Duodenal mucosa (tissue), 2 donors: ENCODE data around the gene BAG5.
A peak's percentile ranks its signal among the peaks of the same experiment; 100 is the strongest.

Experiments
- H3K27ac ChIP-seq: one replicate; pipeline ENCODE4 v1.7.0; 2013; ENCODE audit warnings: low read depth, low read length
- H3K27me3 ChIP-seq, 2 donors: one replicate each; pipeline ENCODE4 v1.7.0; 2013; ENCODE audit warnings: low read length in 2 of 2, control low read depth in 1 of 2; ENCODE audit not compliant: insufficient read depth in 2 of 2, control insufficient read depth in 1 of 2
- H3K36me3 ChIP-seq, 2 donors: one replicate each; pipeline ENCODE4 v1.7.0; 2013; ENCODE audit warnings: low read length in 2 of 2, control low read depth in 1 of 2; ENCODE audit not compliant: insufficient read depth in 2 of 2, control insufficient read depth in 1 of 2
- H3K4me1 ChIP-seq, 2 donors: one replicate each; pipeline ENCODE4 v1.7.0; 2013; ENCODE audit warnings: low read length in 2 of 2, control low read depth in 1 of 2; ENCODE audit not compliant: insufficient read depth in 2 of 2, control insufficient read depth in 1 of 2
- H3K4me3 ChIP-seq, 2 donors: one replicate each; pipeline ENCODE4 v1.7.0; 2013; ENCODE audit warnings: low read length in 2 of 2, low read depth in 1 of 2
- H3K9ac ChIP-seq, 2 donors: one replicate each; pipeline ENCODE4 v1.7.0; 2013; ENCODE audit warnings: low read length in 2 of 2, low read depth in 1 of 2
- H3K9me3 ChIP-seq, 2 donors: one replicate each; pipeline ENCODE4 v1.7.0; 2013; ENCODE audit warnings: low read length in 2 of 2, control low read depth in 1 of 2; ENCODE audit not compliant: control insufficient read depth in 1 of 2

Gene BAG5

DNA sequence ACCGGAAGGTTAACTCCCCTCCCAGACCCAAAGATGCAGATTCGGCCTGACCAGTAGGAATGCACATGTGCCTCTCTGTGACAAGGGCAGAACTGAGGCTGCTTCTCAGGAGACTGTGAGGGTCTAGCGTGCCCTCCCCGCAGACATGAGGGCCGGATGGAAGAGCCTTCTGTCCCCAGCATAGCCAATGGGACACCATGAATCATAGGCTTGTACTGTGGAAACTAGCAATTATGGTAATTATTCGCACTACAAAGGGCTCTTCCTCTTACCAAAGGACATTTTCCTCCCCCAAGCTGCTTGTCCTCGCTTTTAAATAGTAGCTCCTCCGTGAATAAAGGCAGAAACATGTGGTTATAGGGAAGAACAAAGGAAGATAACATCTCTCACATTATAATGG, 6.5 kb upstream of the BAG5 start:
- H3K27ac ChIP-seq = no peak overlapping the region
- peaks cover 0 to 12% of the 10 kb centered on the region in 2 donors for H3K36me3 ChIP-seq
- no peak overlapping the region for H3K4me3 ChIP-seq
- peaks cover 4% of the 10 kb centered on the region in 2 donors for H3K4me1 ChIP-seq
- H3K9ac ChIP-seq = no peak overlapping the region
- H3K9me3 ChIP-seq = no peaks in the 10 kb centered on the region
- no peaks in the 10 kb centered on the region for H3K27me3 ChIP-seq

DNA sequence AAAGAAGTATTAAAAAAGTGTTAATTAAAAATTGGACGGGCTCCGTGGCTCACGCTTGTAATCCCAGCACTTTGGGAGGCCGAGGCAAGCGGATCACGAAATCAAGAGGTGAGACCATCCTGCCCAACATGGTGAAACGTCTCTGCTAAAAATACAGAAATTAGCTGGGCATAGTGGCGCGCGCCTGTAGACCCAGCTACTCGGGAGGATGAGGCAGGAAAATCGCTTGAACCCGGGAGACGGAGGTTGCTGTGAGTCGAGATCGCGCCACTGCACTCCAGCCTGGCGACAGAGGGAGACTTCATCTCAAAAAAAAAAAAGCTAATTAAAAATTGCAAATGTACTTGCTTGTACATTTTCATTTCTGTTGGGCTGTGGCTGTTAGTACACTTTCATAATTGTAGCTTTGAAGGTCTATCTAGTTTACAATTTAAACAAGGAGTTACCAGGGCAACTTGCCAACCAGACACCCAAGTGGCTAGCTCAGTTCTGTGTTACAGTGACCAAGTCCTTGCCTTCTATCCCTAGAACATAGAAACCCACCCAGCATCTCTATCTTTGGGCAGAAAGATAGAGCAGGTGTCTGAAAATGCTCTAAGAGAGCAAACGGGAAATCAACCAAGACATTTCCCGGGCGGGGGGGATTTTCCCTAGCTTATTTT, 1.5 kb upstream of the BAG5 start:
- H3K9ac ChIP-seq = peak overlapping the region; percentile 60 to 63
- no peaks in the 10 kb centered on the region for H3K9me3 ChIP-seq
- peak overlapping the region; percentile 75 to 76 for H3K4me3 ChIP-seq
- H3K4me1 ChIP-seq = peaks cover 33 to 38% of the 10 kb centered on the region in 2 donors
- H3K27me3 ChIP-seq = no peaks in the 10 kb centered on the region
- H3K36me3 ChIP-seq = peaks cover 6 to 19% of the 10 kb centered on the region in 2 donors
- no peak overlapping the region for H3K27ac ChIP-seq

DNA sequence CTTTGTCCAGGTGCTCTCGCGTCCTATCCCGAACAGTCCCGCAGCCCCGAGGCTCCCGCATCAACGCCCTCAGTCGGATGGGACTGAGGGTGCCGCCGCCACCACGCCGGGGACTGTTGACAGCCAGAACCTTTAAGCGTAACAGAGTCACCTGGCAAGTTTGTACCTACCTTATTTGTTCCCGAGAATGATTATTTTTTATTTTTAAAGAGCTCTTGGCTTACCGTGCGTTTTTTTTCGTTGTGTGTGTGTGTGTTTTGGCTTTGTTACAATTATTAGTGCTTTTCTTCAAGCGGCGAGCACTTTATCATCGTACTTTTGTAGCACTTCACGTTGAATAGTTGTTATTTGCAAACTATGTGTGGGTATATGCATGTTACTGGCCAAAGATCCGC, 766 bp upstream of the BAG5 start:
- Histone ChIP-seq H3K27me3 (no peaks in the 10 kb centered on the region), H3K4me3 (peak overlapping the region; percentile 75 to 76), H3K9me3 (no peaks in the 10 kb centered on the region), H3K36me3 (peaks cover 6 to 26% of the 10 kb centered on the region in 2 donors), H3K27ac (peak overlapping the region; percentile 98), H3K4me1 (peaks cover 33 to 38% of the 10 kb centered on the region in 2 donors), H3K9ac (peak overlapping the region; percentile 60 to 63)

DNA sequence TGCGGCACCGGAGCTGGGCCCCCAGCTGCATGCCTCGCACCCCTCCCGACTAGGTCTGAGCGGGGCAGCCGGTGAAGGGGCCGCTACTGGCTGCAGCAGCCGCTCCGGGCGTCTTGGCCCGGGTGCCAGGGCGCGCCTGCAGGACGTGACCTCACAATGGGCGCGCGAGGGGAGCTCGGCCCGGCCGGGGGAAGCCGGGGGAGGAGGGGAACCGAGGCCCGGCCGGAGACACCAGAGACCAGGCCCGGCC, 353 bp downstream of the BAG5 start:
- H3K9ac ChIP-seq = peak overlapping the region; percentile 69 to 80
- peaks cover 33 to 38% of the 10 kb centered on the region in 2 donors for H3K4me1 ChIP-seq
- H3K36me3 ChIP-seq = peaks cover 6 to 29% of the 10 kb centered on the region in 2 donors
- H3K9me3 ChIP-seq = no peaks in the 10 kb centered on the region
- peak overlapping the region; percentile 98 for H3K27ac ChIP-seq
- no peaks in the 10 kb centered on the region for H3K27me3 ChIP-seq
- H3K4me3 ChIP-seq = peak overlapping the region; percentile 75 to 76

DNA sequence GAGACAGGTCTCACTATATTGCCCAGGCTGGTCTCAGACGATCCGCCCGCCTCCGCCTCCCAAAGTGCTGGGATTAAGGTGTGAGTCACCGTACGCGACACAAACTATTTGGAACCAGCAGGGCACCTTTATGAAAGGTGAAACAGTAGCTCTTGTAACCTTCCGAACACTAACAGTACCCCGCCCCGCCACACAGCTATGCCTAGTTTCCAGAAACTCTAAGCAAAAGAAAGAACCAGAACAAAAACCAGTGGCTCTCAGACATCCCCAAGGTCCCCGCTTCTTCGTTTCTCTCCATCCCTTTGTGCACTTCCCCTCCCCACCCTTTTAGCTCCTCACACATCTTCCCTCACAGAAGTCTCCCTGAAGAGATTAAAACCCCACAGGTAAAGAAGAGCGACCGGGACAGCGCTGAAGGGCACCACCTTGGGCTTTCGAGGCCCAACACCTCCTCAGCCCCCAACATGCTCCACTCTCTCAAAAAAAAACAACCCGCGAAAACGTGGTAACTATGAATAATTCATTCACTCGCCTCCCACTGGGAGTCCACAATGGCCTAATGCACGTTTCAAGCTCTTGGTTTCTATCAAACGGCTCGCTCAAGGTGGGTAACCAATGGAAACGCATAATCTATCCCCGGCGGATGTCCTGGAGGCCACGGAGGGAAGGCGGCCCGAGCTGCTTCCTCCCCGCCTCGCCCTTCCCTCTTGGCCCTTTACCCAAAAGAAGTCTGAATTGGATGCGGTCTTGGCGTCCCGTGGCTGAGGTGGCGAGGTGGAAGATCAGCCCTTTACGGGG, 877 bp downstream of the BAG5 start:
- Histone ChIP-seq H3K27me3 (no peaks in the 10 kb centered on the region), H3K4me1 (peaks cover 33 to 38% of the 10 kb centered on the region in 2 donors), H3K27ac (peak overlapping the region; percentile 98), H3K9ac (peak overlapping the region; percentile 69 to 80), H3K36me3 (peaks cover 6 to 28% of the 10 kb centered on the region in 2 donors), H3K9me3 (no peaks in the 10 kb centered on the region), H3K4me3 (peak overlapping the region; percentile 75 to 76)

DNA sequence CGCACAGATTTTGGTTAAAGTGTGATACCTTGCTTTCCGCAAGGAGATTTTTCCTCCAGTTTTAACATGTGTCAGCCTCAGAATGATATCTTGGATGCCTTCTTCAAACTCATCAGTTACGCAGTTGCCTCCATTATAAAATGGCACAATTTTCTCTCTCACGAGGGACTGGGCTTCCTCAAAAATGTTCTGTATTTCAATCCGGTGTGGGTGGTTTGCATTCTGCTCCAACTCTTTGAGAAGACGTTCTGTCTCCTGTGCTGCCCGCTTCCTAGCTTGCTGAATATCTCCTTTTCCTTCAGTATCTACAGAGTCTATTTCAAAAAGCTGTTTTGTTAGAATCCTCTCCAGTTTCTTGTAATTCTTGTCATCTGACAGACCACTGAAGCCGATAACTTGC, 1.8 kb downstream of the BAG5 start:
- Histone ChIP-seq H3K4me1 (peaks cover 33 to 38% of the 10 kb centered on the region in 2 donors), H3K36me3 (peaks cover 6 to 25% of the 10 kb centered on the region in 2 donors), H3K27me3 (no peaks in the 10 kb centered on the region), H3K9me3 (no peaks in the 10 kb centered on the region), H3K9ac (peak overlapping the region in 1 of 2 donors; percentile 11), H3K27ac (no peak overlapping the region), H3K4me3 (peak overlapping the region; percentile 75 to 76)

DNA sequence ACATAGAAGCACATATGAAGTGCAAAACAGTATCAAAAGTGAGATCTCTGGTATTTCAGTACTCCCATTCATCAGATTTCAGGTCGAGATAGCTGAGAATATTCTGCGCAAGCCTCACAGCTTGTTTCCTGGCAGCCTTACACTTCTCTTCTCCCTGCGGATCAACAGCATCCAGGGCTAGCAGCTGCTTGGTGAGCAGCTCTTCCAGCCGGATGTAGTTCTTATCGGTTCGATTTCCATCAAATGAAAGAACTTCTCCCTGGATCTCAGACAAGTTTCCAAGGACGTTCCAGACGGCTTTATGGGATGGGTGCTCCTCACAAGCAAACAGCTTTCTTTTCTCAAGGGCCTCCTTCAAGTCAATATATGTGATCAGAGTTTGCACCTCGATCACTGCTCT, 2.7 kb downstream of the BAG5 start:
- no peak overlapping the region for H3K4me3 ChIP-seq
- peaks cover 33 to 38% of the 10 kb centered on the region in 2 donors for H3K4me1 ChIP-seq
- no peak overlapping the region for H3K27ac ChIP-seq
- H3K27me3 ChIP-seq = no peaks in the 10 kb centered on the region
- H3K36me3 ChIP-seq = peaks cover 6 to 25% of the 10 kb centered on the region in 2 donors
- H3K9ac ChIP-seq = no peak overlapping the region
- H3K9me3 ChIP-seq = no peaks in the 10 kb centered on the region

DNA sequence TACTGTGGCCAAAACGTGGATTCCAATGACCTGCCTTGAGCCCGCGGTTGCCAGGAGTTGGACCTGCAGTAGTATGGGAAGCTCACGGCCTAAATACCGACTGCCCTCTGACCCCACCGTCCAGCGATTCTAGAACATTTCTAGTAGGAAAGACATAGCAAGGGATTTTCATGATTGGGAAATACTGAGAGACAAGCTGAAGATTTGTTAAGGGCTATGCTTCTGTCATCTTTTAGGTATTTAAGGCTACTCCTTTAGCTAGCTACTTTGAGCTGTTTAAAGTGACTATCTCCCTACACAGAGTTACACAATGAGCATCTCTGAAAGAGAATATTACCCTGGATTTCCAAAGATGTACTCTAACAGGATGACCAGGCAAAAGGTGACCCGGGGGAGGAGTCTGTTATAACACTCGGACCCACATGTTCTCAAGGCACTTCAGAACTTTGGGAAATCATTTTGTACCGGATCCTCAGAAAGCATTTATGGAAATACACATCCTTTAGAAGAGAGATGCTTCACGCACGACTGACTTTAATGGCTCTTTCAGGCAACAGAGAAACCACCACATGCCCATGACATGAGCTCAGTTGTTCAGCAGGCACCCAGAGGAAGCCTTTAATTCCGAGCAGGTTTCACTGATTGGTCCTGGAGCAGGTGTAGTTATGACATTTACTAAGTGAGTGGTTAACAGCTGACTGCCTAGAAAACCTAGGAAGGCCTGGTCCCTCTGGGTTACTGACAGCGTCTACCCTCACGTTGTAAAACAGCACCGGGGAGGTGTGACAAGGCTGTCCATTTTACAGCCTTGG, 4.2 kb downstream of the BAG5 start:
- peaks cover 6 to 25% of the 10 kb centered on the region in 2 donors for H3K36me3 ChIP-seq
- H3K9ac ChIP-seq = no peak overlapping the region
- no peak overlapping the region for H3K27ac ChIP-seq

DNA sequence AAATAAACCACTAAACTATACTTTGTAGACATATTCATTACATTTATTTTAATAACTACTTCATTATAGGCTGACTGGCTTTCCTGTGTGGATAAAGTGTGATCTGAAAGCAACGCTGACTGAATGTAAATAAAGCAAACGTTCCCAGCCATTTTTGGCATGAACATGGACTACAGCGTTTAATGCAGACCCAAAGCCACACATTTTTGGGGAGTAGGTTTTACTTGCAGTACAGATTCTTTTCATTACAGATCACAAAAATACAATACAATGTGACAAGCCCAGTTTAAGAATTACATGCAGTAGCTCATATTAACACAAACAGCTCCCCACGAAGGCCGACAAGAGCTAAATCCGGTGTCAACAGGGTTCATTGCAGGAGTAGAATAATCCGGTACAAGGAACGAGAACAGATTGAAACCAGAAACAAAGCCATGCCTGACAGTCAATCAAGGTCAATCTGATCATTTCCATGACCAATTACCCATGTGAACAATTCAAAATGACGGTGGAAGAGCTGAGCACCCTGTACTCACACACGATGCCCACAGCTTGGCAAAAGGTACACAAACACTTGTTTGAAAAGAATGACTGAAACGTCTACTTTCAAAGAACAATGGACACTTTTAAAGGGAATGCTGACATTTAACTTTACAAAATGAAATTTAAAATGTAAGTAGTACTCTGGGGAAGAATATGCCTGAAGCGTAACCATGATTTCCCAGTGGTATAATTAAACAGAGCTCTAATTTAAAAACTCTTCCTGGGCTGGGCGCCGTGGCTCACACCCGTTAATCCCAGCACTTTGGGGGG, 5.3 kb downstream of the BAG5 start:
- no peaks in the 10 kb centered on the region for H3K9me3 ChIP-seq
- peaks cover 26 to 27% of the 10 kb centered on the region in 2 donors for H3K4me1 ChIP-seq
- no peaks in the 10 kb centered on the region for H3K27me3 ChIP-seq
- H3K36me3 ChIP-seq = peaks cover 6 to 25% of the 10 kb centered on the region in 2 donors
- no peak overlapping the region for H3K4me3 ChIP-seq
- no peak overlapping the region for H3K27ac ChIP-seq
- no peak overlapping the region for H3K9ac ChIP-seq

More for the DNA sequence above, 4.2 kb downstream of the BAG5 start:
- Histone ChIP-seq H3K4me3 (no peak overlapping the region), H3K27me3 (no peaks in the 10 kb centered on the region), H3K4me1 (peaks cover 26 to 27% of the 10 kb centered on the region in 2 donors), H3K9me3 (no peaks in the 10 kb centered on the region)
